NCI-H774 (cell line): Measurements from ENCODE around the gene ENAH.
"Not testable (repeated sequence)": the region's sequence is repeated elsewhere in the genome, so short reads cannot be mapped to it uniquely, and the experiment has no call there.

Experiments
- DNase-seq: peaks from one replicate; lab custom pipeline; 2025; lab: John Stamatoyannopoulos, UW

ENAH gene

GRCh38 chr1:225652729-225653462 lies at the start of gene ENAH:
ENAH (minus strand) TSS chr1:225653123; CDS start chr1:225652690, 433 bp downstream.
- DNase-seq, result peak; percentile 93

- no peak for DNase-seq
Measured at GRCh38 chr1:225700889-225701465, 48.1 kb upstream of the ENAH start.

- no peak for DNase-seq
Measured at GRCh38 chr1:225700164-225700821, 47.4 kb upstream of the ENAH start.

GRCh38 chr1:225699336-225699735 lies 46.4 kb upstream of the ENAH start:
- DNase-seq, result no peak

GRCh38 chr1:225698194-225698593 lies 45.3 kb upstream of the ENAH start:
- DNase-seq, result not testable (repeated sequence)

- DNase-seq, result no peak
Measured at GRCh38 chr1:225697428-225697827, 44.5 kb upstream of the ENAH start.

- no peak for DNase-seq
Measured at GRCh38 chr1:225695578-225696337, 42.8 kb upstream of the ENAH start.

- DNase-seq, result peak; percentile 73
Measured at GRCh38 chr1:225694151-225694603, 41.3 kb upstream of the ENAH start.

- not testable (repeated sequence) for DNase-seq
Measured at GRCh38 chr1:225693697-225694096, 40.8 kb upstream of the ENAH start.

- DNase-seq, result no peak
Measured at GRCh38 chr1:225693085-225693696, 40.3 kb upstream of the ENAH start.

- DNase-seq, result no peak
Measured at GRCh38 chr1:225692517-225692879, 39.6 kb upstream of the ENAH start.

GRCh38 chr1:225691861-225692516 lies 39.1 kb upstream of the ENAH start:
- DNase-seq, result no peak

- DNase-seq, result peak; percentile 81
Measured at GRCh38 chr1:225691377-225691776, 38.5 kb upstream of the ENAH start.

- DNase-seq, result no peak
Measured at GRCh38 chr1:225689882-225690459, 37.0 kb upstream of the ENAH start.

GRCh38 chr1:225688345-225688744 lies 35.4 kb upstream of the ENAH start:
- DNase-seq, result no peak

- DNase-seq, result no peak
Measured at GRCh38 chr1:225685476-225686176, 32.7 kb upstream of the ENAH start.

GRCh38 chr1:225684741-225685140 lies 31.8 kb upstream of the ENAH start:
- no peak for DNase-seq

- no peak for DNase-seq
Measured at GRCh38 chr1:225681231-225681630, 28.3 kb upstream of the ENAH start.

GRCh38 chr1:225678545-225678944 lies 25.6 kb upstream of the ENAH start:
- DNase-seq, result no peak

- DNase-seq, result no peak
Measured at GRCh38 chr1:225677350-225678124, 24.6 kb upstream of the ENAH start.
